GM19099 (cell line): ENCODE measurements around the gene BICDL2.

ENCODE experiments used
- POLR2A ChIP-seq: IDR thresholded peaks from 3 replicates; pipeline ENCODE4 v1.6.1; 2011; ENCODE audit warnings: low read depth; ENCODE audit not compliant: insufficient read length; ENCODE audit errors: extremely low read depth

Gene BICDL2, protein sequence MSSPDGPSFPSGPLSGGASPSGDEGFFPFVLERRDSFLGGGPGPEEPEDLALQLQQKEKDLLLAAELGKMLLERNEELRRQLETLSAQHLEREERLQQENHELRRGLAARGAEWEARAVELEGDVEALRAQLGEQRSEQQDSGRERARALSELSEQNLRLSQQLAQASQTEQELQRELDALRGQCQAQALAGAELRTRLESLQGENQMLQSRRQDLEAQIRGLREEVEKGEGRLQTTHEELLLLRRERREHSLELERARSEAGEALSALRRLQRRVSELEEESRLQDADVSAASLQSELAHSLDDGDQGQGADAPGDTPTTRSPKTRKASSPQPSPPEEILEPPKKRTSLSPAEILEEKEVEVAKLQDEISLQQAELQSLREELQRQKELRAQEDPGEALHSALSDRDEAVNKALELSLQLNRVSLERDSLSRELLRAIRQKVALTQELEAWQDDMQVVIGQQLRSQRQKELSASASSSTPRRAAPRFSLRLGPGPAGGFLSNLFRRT

GRCh38 chr16:3036726-3037315, at the start of gene BICDL2:
BICDL2 (minus strand) TSS chr16:3036944; CDS start chr16:3035496, 1,448 bp downstream.
- TF ChIP-seq POLR2A, result no peak

- no peak for TF ChIP-seq POLR2A
These were observed 49.3 kb upstream of the BICDL2 start for GRCh38 chr16:3085868-3086595.

DNA sequence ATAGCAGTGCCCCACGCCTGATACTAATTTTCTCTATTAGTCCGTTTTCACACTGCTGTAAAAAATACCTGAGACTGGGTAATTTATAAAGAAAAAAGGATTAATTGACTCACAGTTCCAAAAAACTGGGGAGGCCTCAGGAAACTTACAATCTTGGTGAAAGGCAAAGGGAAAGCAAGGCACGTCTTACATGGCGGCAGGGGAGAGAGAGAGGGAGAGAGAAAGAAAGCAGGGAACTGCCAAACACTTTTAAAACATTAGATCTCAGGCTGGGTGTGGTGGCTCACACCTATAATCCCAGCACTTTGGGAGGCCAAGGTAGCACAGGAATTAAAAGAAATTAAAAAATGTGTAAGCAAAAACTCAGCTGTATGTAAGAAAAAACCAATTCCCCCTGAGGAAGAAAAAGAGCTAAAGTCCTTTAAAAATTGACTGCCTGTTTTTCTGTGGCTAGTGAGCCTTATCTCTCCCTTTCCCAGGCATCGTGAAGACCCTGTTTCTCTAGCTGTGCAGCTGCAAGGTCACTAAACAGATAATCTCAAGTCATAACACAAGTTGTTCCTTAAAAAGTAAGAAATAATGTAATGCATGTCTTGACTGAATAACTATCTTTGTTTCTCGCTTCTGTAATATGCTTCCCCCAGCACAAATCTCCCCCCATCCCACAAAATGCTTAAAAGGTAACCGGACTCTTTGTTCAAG, 48.4 kb upstream of the BICDL2 start:
- TF ChIP-seq POLR2A, result no peak

DNA sequence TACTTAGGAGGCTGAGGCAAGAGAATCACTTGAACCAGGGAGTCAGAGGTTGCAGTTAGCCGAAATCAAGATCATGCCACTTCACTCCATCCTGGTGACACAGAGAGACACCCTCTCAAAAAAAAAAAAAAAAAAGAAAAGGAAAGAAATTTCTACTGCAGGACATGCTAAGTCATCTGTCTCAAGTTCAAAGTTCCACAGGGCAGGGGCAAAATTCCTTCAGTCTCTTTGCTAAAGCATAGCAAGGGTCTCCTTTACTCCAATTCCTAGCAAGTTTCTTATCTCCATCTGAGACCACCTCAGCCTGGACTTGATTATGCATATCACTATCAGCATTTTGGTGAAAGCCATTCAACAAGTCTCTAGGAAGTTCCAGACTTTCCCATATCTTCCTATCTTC, 47.7 kb upstream of the BICDL2 start:
- TF ChIP-seq POLR2A, result no peak

DNA sequence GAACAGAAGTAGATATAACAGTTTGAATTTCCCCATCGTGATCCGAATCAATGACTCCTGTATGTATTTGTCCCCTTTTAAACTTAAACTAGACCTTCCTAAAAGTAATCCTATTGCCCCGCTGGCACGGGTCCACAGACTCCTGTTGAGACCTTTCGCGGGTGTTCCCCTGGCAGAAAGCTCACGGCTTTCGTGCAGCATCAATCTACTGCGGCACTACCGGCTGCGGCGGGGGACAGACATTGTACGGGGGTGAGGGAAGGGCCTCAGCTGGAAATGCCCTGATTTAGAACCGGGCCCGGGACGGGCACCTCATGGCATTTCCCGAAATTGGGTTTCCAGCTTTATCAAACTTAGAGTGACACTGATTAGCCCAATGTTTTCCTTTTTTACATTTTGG, 43.3 kb upstream of the BICDL2 start:
- no peak for TF ChIP-seq POLR2A

DNA sequence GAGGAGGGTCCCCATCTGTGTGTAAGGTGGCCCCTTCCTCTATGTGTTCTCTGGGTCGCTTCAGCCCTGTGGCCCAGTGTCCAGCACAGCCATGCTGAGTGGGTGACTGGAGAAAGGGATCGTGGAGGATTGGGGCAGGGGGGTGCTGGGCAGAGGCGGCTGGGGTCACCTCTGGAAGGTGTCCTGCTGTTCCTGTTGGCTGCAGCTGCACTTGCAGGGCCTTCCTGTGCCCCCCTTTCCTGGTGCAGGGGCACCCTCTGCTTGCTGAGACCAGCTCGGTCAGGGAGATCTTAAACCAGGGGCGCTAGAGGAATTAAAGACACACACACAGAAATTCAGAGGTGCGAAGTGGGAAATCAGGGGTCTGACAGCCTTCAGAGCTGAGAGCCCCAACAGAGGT, 39.8 kb upstream of the BICDL2 start:
- no peak for TF ChIP-seq POLR2A

- TF ChIP-seq POLR2A, result no peak
These were observed 38.8 kb upstream of the BICDL2 start for GRCh38 chr16:3075523-3075915.

GRCh38 chr16:3074860-3075522, 38.2 kb upstream of the BICDL2 start:
- peak; percentile 35 for TF ChIP-seq POLR2A

GRCh38 chr16:3073448-3073847, 36.7 kb upstream of the BICDL2 start:
- no peak for TF ChIP-seq POLR2A

- TF ChIP-seq POLR2A, result no peak
These were observed 34.9 kb upstream of the BICDL2 start for GRCh38 chr16:3071655-3072054.

DNA sequence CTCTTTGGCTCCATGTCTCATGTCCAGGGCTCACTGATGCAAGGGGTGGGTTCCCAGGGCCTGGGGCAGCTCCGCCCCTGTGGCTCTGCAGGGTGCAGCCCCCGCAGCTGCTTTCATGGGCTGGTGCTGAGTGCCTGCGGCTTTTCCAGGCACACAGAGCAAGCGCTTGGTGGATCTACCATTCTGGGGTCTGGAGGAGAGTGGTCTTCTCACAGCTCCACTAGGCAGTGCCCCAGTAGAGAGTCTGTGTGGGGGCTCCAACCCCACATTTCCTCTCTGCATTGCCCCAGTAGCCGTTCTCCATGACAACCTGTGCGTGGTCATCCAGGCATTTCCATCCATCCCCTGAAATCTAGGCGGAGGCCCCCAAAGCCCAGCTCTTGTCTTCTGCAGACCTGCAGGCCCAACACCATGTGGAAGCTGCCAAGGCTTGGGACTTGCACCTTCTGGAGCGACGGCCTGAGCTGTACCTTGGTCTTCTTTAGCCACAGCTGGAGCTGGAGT, 33.9 kb upstream of the BICDL2 start:
- no peak for TF ChIP-seq POLR2A

DNA sequence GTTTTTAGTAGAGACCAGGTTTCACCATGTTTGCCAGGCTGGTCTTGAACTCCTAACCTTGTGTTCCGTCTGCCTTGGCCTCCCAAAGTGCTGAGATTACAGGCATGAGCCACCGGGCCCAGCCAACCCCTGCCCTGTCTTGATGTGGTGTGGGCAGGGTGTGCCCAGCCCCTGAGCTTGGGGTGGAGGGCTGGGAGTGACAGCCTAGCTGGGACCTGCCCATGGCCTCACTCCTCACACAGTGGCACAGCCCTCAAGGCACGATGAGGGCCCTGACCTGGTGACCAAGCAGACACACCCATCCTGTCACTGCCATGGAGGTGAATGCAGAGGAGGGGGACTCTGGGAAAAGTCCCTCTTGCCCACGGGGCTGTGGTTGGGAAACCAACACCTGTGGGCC, 31.7 kb upstream of the BICDL2 start:
- TF ChIP-seq POLR2A, result no peak

GRCh38 chr16:3066440-3066748, 29.6 kb upstream of the BICDL2 start:
- no peak for TF ChIP-seq POLR2A

- no peak for TF ChIP-seq POLR2A
These were observed 29.1 kb upstream of the BICDL2 start for GRCh38 chr16:3065742-3066439.
